ENCODE measurements around the gene HM13. TPM values are rescaled to one million over a fixed set of nuclear protein-coding genes. Genes with fewer than 3 reads are reported as not detected.

HM13 gene
- total and polyA plus RNA-seq, 2 of the 13 experiments (the other 11 are each of a cell fraction or from before 2014, with no cell fraction given): 118 to 243 TPM

DNA sequence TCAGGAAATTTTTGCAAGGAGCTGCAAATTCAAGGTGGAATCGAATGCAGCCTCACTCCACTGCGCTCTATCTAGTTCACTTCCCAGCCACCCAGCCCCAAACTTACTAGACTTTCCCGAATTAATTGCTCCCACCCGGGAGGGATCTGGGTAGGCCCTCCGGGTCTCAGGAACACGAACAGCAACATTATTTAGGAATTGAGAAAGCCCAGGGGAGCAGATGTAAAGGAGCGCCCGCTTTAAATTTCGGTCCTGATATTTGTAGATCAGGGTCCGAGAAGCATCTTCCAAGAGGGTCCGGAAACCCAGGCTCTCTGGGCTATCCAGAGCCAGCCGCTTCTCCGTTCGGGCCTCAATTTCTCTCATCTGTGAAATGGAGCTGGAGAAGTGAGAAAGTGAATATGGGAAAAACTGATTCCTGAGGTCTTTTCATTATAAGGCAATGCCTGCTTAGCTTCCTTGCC is 90.4 kb downstream of the HM13 start:
- peak; percentile 48 for DNase-seq (ENCODE audit: low spot score)
- Histone ChIP-seq H2AFZ (ENCODE audit: low read length) (no peak overlapping the region), H3K4me2 (ENCODE audit: low read depth, low read length) (peak overlapping the region; percentile 76), H3K79me2 (ENCODE audit: insufficient read depth, low read length) (peaks cover 43% of the 10 kb centered on the region), H3K27me3 (ENCODE audit: control insufficient read depth in 1 of 2, insufficient read depth in 2 of 2, low read length in 2 of 2) (no peaks in the 10 kb centered on the region; a peak in 1 of 5 replicates), H3K4me1 (ENCODE audit: insufficient read depth, low read length) (peaks cover 46% of the 10 kb centered on the region), H3K27ac (ENCODE audit: extremely low read length, insufficient read depth, low read length) (peak overlapping the region; percentile 98), H4K20me1 (ENCODE audit: insufficient read depth, low read length) (peaks cover 19% of the 10 kb centered on the region), H3K9me3 (ENCODE audit: low read length) (no peaks in the 10 kb centered on the region), H3K36me3 (replicated peaks in 1 of 2; ENCODE audit: control insufficient read depth in 1 of 2, insufficient read depth in 2 of 2, low read length in 2 of 2) (peaks cover 0 to 5% of the 10 kb centered on the region in 2 experiments; a peak in 4 of 5 replicates), H3K4me3 (replicated peaks in 1 of 3; ENCODE audit: insufficient read depth in 1 of 3, low read depth in 2 of 3, low read length in 3 of 3) (peak overlapping the region; percentile 81 to 99 (median 95)), H3K9ac (ENCODE audit: insufficient read depth, low read depth, low read length) (peak overlapping the region; percentile 99)
- in situ Hi-C loops (cut with HindIII; ENCODE audit: extremely low pct_ligation_motif_present, low pct_unique_long_range_greater_than_20kb) (no loop called here), intact Hi-C loops (cut with micrococcal nuclease; ENCODE audit: unreplicated experiment) (loop anchor here (1.0 to 5.0 kb wide), 2 partner anchors 8 to 118 kb away; partner anchors contain the start of gene BCL2L1)
- CTCF ChIA-PET (ENCODE audit: low intra/inter-chr PET ratio, low total read pairs): interaction anchor here (2.7 kb wide), 1 partner anchor 8 kb away, joined by 10 read pairs; no protein-coding TSS in a partner anchor
- FAIRE-seq: no peak
- no peak for ATAC-seq
- POLR2A ChIA-PET: interaction anchor here (0.6 to 13.6 kb wide), 27 partner anchors 8 to 275 kb away, joined by 3 to 1427 read pairs (median 12); partner anchors contain the start of genes BCL2L1 and TPX2
- TSS peak; percentile 94 for BruUV-seq (replicated peaks)
- under 1% methylated on average over 14 of the region's 14 CpGs for WGBS (ENCODE audit: low lambda C conversion rate)
- TF ChIP-seq ZNF251 (CRISPR knock-in tag; IDR thresholded peaks at IDR 0.05): no peak
- TF ChIP-seq PAX8 (CRISPR knock-in tag; IDR thresholded peaks at IDR 0.05; ENCODE audit: borderline replicate concordance): 0 out of 2 replicates have a peak, but pooled peaks have one; percentile 17
- TF ChIP-seq ZNF432 (CRISPR knock-in tag; IDR thresholded peaks at IDR 0.05; ENCODE audit: borderline replicate concordance): 0 out of 2 replicates have a peak, but pooled peaks have one; percentile 30
- no peak for TF ChIP-seq MAFG (CRISPR knock-in tag; IDR thresholded peaks at IDR 0.05)
- peak; percentile 92 for TF ChIP-seq ZNF3 (CRISPR knock-in tag; IDR thresholded peaks at IDR 0.05)
- TF ChIP-seq TGIF2 (CRISPR knock-in tag; IDR thresholded peaks at IDR 0.05): no peak; the same call in 1 of the 2 replicates
- TF ChIP-seq, protein P1, sequence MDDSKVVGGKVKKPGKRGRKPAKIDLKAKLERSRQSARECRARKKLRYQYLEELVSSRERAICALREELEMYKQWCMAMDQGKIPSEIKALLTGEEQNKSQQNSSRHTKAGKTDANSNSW (CRISPR knock-in tag; IDR thresholded peaks at IDR 0.05; ENCODE audit: borderline replicate concordance): no peak
- TF ChIP-seq SMC3 (IDR thresholded peaks at IDR 0.05; ENCODE audit: low read length): 0 out of 2 replicates have a peak, but pooled peaks have one; percentile 17
- TF ChIP-seq, protein P2, sequence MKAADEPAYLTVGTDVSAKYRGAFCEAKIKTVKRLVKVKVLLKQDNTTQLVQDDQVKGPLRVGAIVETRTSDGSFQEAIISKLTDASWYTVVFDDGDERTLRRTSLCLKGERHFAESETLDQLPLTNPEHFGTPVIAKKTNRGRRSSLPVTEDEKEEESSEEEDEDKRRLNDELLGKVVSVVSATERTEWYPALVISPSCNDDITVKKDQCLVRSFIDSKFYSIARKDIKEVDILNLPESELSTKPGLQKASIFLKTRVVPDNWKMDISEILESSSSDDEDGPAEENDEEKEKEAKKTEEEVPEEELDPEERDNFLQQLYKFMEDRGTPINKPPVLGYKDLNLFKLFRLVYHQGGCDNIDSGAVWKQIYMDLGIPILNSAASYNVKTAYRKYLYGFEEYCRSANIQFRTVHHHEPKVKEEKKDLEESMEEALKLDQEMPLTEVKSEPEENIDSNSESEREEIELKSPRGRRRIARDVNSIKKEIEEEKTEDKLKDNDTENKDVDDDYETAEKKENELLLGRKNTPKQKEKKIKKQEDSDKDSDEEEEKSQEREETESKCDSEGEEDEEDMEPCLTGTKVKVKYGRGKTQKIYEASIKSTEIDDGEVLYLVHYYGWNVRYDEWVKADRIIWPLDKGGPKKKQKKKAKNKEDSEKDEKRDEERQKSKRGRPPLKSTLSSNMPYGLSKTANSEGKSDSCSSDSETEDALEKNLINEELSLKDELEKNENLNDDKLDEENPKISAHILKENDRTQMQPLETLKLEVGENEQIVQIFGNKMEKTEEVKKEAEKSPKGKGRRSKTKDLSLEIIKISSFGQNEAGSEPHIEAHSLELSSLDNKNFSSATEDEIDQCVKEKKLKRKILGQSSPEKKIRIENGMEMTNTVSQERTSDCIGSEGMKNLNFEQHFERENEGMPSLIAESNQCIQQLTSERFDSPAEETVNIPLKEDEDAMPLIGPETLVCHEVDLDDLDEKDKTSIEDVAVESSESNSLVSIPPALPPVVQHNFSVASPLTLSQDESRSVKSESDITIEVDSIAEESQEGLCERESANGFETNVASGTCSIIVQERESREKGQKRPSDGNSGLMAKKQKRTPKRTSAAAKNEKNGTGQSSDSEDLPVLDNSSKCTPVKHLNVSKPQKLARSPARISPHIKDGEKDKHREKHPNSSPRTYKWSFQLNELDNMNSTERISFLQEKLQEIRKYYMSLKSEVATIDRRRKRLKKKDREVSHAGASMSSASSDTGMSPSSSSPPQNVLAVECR (CRISPR knock-in tag; IDR thresholded peaks at IDR 0.05; ENCODE audit: borderline replicate concordance): no peak
- TF ChIP-seq HES4 (CRISPR knock-in tag; IDR thresholded peaks at IDR 0.05; ENCODE audit: borderline replicate concordance): no peak; the same call in 1 of the 2 replicates
- no peak for TF ChIP-seq BCL6 (CRISPR knock-in tag; IDR thresholded peaks at IDR 0.05)
- TF ChIP-seq TRAFD1 (CRISPR knock-in tag; IDR thresholded peaks at IDR 0.05; ENCODE audit: borderline replicate concordance): no peak; the same call in 1 of the 2 replicates
- no peak for TF ChIP-seq FOXK1 (CRISPR knock-in tag; IDR thresholded peaks at IDR 0.05; ENCODE audit: borderline replicate concordance, low read depth)
- no peak for TF ChIP-seq IKZF5 (CRISPR knock-in tag; IDR thresholded peaks at IDR 0.05)
- TF ChIP-seq RORA (CRISPR knock-in tag; IDR thresholded peaks at IDR 0.05): peak; percentile 95; the same call in 1 of the 2 replicates
- TF ChIP-seq SMYD3 (CRISPR knock-in tag; IDR thresholded peaks at IDR 0.05): no peak; the same call in 1 of the 2 replicates

Data from HepG2 (cell line).